ENCODE data around the gene CLDN7.
"Not testable (repeated sequence)": the region's sequence is repeated elsewhere in the genome, so short reads cannot be mapped to it uniquely, and the experiment has no call there.

CLDN7 gene

DNA sequence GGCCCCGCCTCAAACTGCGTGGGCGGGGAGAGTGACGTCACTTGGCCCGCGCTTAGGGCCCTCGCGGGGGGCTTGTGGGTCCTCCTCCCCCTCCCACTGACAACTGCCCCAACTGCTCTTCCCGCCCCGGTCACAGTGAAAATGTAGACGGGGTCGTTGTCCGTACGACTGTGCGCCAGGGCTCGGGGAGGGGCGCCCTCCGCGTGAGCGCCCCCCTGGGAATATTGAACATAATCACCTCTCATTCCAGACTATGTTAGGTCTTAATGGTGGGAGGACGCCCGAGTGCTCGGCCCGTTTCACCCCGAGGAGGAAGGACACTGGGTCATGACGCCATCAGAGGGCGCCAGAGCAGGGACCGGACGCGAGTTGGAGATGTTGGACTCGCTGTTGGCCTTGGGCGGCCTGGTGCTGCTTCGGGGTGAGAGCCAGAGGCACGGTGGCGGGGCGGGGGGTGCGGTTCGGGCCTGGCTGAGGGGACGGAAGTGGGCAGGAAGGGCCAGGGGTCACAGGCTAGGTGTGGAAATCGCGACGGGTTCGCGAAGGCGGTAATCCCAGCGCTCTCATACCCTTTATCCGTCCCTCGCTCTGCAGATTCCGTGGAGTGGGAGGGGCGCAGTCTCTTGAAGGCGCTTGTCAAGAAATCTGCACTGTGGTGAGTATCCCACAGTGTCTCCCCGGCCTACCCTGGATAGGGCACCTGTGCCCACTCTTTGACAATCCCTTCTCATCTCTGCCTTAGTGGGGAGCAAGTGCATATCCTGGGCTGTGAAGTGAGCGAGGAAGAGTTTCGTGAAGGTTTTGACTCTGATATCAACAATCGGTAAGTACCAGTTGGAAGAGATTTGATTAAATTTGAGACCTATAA, 9.9 kb downstream of the CLDN7 start, which contains the start of gene ELP5:
Gene ELP5, plus strand, starts transcription at position 40 of the 868 bp plus-strand sequence. Its CDS starts 336 bp downstream, at position 376.
- peak; percentile 92 to 94 for DNase-seq

DNA sequence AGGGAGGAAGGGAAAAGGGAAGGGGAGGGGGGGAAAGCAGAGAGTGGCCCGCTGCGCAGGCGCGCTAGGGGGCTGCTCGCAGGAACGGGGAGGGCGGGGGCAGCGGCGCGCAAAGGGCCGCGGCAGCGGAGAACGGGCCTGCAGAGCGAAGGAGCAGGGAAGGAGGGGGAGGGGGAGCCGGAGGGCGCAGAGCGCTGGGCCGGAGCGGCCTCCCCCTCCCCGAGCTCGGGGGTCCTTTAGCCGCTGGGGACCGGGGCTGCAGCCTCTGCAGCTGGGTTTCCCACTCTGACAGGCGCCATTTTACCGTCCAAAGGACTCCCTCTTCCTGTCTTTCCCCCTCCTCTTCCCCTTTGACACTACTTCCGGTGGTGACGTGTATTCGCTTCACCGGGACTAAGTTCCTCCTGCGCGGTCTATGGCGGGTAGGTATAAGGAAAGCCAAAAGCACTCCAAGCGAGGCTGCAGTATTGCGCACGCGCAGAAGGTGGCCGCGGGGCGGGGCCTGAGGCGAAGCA, 10.6 kb downstream of the CLDN7 start, which contains the start of gene CTDNEP1:
Gene CTDNEP1, minus strand, starts transcription at position 74 of the 515 bp plus-strand sequence. CDS start 438 bp downstream, outside the sequence.
- peak; percentile 97 to 98 for DNase-seq

DNA sequence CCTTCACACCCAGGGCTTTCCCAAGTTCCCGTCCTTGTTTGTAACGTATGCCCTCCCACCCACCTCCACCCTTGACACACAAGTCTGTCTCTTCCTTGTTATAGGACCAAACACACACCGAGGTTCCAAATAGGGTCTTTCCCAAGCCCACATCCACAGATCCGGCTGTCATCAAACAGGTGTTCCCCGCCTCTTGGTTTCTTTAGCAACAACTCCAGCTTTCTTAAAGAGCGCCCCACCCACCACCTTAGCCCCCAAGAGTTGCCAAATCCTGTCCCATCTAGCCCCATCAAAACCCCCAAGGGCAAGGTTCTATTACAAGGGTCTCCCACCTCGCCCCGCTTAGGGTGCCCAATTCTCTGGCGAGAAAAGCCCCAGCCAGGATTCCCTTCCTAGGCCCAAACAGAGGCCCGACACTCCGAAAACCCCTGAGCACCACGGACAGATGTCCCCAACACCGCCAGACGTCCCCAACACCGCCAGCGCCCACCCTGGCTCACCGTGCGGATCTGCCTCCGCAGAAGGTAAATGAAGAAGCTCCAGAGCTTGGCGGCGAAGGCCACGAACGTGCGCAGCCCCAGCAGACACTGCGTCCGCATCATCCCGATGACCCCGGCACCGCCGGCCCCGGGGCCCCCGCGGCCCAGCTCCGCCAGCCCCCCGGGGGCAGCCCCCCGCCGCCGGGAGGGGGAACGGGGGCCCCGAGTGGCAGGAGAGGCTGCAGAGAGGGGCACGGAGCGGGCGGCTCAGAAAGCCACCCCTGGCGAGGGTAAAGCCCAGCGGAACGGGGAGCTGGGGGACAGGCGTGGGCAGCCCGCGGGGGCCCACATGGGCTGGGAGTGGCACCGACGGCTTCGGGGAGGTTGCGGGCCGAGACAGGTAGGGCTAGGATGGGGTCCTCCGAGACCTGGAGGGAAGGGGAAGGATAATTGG, 11.3 kb downstream of the CLDN7 start:
- DNase-seq = no peak

DNA sequence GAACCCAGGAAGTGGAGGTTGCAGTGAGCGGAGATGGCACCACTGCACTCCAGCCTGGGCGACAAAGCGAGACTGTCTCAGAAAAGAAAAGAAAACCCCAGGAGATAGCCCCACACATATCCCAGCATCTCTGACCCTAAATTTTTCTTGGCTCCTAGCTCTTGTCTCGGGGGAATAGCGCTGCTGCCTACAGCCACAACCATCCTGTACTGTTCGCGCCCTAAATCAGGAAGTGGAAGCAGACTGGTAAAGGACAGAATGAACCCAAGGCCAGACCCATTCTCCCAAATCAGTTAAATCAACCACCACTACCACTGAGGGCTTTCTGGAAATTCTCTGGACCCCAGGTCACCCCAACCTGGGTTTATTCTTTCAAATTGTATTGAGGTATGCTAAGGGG, 12.4 kb downstream of the CLDN7 start:
- DNase-seq = no peak

DNA sequence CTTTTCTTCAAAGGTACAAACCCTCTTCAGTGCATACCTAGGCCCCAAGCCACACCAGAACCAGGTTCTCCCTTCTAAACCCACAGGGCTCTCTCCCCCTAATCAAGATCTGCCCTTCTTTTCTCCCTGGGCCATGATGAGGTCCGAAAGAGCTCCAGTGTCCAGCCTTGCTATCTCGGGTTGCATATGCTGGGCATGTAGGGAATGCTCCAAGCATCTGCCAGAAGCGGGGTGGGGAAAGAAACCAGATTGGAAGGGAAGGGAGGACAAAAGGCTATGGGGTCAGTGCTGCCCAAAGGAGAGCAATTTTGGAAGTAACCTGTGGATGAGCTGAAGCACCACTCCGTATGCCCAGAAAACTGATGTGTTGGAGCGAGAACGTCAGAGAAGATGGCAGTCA, 13.1 kb downstream of the CLDN7 start:
- no peak for DNase-seq

DNA sequence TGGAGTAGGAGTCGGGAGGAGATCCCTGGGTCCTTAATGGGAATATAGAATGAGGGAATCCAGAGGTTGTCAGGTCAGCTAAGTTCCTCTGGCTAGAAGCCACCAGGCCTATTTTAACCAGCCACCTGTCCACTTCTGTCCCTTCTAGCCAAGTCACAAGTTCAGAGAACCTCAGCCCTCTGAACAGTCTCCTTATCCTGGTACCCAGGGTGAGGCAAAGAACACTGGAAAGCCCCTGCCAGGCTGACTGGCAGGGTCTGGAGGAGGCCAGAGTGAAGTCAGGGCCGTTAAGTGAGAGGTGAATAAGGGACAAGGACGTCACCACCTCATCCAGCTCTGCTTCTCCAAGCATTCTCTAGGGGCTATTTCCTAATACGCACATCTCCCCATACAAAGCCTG, 13.5 kb downstream of the CLDN7 start:
- DNase-seq = no peak

DNA sequence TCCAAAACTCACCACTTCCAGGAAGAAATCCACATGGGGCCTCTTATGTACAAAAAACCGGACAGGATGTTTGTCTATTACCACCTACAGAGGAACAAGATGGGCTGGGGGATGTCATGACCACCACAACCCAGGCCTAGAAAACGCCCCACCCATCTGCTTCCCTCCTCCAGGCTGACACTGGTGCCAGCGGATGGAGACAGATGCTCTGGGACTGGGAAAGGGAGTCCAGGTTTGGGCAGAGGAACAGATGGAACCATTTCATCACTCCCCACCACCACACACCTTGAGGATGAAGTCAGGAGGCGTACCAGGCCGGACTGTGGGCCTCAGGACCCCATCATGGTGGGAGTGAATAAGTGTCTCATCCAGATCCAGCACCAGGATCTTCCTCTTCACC, 15.5 kb downstream of the CLDN7 start:
- DNase-seq = no peak

DNA sequence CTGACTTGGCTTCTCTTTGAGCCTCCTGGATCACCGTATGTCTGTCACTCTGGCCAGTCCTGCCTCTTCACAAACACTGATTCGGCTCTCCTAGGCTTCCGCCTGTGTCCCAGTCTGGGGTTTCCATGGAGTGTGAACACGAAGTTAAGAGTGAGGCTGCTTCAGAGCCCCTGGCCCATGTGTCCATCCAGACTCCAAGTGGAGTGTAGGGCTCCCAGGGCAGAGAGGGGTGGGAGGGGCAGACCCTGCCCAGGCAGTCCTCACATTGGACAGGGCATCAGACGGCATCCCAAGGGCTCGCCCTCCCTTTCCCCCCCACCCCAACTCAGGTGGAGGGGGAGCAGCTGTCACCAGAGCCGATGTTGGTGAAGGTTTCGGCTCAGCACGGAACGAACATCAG, 18.4 kb downstream of the CLDN7 start:
- DNase-seq = not testable (repeated sequence)

DNA sequence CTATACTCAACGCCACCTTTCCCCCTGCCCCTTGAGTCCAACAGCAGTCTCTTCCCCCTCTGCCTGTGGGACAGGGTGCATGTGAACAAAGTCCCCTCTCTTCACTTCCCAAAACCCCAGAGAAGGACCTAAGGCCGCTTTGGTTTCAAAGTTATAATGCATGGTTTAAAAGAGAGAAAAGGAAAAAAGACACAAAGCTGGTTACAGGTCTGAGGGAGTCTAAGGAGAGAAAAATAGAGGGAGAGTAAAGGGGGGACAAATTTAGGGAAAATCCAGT, 18.9 kb downstream of the CLDN7 start:
- DNase-seq = no peak

DNA sequence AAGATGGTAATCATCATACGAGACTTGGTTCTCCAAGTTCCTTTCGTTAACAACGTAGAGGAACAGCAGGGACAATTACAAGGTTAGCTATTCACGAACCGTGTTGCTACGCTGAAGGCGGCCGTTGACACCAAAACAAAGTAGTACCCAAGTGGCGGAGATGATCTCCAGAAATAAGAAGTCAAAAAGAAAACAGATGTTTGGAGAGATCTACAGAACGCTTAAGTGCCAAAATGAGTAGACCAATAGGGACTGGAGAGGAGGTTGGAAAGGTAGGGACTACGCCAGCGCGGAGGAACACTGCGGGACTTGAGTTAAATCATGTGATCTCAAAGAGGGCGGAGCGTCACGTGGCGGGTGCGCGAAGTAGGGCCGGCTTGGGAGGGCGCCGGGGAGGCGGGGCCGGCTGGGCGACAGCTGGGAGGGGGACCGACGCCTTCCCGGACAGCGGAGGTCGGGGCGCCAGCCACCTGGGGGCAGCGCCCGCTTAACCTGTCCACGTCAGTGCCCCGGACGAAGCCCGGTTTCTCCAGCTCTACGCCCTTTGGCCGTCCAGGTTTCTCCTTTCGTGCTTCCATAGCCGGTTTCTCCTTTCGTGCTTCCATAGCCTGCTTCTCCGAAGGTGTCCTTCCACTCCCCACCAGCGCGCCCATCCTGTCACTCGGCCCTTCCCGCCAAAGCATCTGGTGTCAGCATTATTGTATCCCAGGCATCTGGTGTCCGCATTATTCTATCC, 19.4 kb downstream of the CLDN7 start:
- peak; percentile 93 to 95 for DNase-seq

DNA sequence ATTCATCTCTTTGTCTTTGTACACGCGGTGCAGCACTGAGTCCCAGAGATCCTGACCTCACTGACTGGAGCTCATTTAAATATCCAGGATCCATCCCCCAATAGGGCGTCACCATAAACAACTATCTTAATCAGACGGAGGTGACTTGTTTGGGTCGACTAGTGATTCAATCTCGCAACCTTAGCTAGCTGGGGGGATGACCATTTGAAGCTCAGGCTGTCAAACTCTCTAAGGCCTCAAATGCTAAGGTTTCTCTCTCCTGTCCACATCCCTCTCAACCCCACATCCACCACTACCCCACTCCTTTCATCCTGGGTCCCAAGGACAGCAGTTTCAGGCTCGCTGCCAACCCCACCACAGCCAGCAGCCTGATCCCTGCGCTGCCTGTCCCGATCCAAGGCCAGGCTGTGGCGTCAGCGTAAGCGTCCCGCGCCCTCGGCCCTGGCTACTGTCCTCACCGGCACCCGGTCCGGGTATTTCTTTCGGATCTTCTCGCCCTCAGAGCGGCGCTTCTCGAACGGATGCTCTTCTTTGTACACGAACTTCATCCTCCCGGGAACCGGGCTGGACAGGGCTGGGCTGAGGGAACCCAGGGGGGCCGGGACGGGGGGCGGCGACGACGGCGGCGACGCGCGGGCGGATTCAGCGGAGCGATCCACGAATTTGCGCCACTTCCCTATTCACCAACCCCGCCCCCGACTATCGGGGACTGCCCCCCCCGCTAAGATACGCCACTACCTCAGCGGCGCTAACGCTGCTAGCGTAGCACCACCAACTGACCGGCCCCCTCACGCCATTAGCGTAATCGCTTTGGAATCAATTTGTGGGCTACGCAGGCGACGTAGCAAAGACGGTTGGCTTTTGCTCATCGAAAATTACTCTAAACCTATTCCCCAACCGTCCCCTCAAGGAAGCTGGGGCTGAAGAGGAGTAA, 20.2 kb downstream of the CLDN7 start, which contains the start of gene GABARAP:
Gene GABARAP, minus strand, starts transcription at position 667 of the 934 bp plus-strand sequence. Its CDS starts 119 bp downstream, at position 548.
- DNase-seq = peak; percentile 94 to 96

DNA sequence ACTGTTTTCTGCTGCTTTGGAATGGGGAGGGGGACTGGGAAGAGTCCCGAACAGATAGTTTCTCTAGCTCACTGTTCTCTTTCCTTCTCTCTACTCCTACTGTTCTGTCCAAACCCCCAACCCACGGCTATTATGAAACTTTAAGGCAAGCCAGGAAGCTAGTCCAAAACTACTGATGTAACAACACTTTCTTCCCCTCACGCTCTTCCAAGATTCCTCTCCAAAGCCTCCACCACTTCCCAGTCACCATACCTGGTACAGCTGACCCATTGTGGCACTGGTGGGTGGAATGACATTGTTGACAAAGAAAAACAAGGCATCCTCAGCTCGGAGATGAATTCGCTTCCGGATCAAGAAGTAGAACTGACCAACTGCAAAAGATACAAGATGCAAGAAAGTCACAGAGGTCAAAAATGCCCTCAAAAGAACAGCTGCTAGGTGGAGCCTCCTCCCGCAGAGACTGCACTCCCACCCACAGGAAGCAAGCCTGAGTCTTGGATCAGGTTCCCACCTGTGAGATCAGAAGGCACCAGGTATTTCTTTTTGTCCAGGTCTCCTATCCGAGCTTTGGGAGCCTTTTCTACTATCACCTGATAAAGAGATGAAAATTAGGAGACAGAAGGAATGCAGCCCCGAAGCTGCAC, 21.1 kb downstream of the CLDN7 start:
- no peak for DNase-seq

DNA sequence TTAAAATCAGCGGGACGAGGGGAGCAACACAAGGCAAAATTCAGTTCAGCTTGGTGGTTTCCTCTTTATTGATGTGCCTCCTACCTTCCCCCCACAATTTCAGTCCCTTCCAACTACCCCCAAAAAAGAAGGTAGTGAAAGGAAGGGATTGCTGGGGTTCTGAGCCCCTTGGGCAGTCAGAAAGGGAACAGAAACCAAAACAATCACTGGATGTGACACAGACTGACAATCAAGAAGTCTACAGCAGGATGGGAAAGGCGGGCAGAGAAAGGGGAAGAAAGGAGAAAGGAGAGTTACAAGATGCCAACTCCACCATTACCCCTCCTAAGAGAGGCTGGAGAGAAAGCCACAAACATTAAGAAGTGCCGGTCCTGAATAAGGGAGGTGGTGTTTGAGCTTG, 21.9 kb downstream of the CLDN7 start:
- DNase-seq = no peak

DNA sequence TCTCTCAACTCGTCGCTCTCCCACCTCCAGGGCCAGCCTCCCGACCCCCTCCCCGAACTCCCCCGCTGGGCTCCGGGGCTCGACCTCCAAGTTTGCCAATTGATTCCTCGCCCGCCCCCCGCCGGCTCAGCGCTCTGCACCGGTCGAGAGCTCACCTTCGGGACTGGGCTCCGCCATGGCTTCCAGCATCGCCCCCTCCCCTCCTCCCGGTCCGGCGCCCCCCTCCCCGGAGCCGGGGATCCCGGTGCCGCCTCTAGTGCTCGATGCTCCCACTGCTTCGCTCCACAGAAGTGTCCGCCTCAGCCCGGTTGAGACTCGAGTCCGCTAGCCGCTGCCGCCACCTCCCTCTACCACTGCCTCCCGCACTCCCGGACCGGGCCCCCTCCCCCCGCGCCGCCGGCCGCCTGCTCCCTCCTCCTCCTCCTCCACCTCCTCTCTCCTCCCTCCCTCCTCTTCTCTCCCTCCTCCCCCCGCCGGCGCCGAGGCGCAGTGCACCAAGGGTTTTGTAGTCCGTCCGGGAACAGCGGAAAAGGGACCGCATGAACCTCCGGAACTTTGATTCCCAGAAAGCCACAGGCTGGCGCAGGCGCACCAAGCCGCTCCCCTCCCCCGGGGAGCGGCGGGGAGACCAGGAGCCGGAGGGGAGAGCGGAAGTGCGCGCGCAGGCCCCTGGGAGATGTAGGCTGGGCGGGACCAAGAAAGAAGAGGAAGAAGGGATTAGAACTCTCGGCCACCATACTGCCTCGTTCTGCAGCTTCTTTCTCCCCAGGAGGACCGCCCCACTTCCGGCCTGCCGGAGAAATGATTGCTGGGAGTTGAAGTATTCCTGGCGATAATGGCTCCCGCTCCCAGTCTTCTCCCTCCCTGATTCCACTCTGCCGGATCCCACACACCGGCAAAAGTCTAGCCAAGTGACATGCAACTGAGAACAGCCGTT, 22.9 kb downstream of the CLDN7 start, which contains the start of gene PHF23:
Gene PHF23, minus strand, starts transcription at position 367 of the 937 bp plus-strand sequence. Its CDS starts 178 bp downstream, at position 189.
- peak; percentile 98 for DNase-seq

DNA sequence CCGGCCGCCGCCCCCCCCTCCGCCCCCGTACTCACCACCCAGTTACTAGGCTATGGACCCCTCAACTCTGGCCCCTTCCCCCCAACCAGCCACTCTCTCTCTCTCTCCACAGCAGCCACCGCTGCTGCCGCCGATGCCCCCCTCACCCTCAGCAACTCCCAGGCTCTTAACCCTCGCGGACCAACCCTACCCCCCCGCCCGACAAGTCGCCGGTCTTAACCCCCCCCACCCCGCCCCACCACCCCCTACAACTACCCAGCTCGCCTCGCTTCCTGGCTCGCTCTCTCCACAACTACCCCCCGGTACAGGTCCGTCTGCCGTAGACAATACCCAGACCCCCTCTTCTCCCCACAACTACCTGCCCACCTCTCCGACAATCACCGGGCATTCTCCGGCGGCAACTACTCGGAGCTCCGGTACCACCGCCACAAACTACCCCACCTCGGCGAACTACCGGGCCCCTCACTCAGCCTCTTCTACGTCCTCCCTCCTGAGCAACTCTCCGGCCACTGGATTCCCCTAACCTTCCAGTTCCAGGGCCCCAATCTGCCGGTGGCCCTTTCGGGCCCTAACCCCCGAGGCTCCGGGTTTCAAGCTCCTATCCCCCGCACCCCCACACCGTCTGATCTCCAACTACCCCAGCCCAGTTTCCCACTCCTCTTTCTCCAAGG, 23.7 kb downstream of the CLDN7 start:
- DNase-seq = no peak

DNA sequence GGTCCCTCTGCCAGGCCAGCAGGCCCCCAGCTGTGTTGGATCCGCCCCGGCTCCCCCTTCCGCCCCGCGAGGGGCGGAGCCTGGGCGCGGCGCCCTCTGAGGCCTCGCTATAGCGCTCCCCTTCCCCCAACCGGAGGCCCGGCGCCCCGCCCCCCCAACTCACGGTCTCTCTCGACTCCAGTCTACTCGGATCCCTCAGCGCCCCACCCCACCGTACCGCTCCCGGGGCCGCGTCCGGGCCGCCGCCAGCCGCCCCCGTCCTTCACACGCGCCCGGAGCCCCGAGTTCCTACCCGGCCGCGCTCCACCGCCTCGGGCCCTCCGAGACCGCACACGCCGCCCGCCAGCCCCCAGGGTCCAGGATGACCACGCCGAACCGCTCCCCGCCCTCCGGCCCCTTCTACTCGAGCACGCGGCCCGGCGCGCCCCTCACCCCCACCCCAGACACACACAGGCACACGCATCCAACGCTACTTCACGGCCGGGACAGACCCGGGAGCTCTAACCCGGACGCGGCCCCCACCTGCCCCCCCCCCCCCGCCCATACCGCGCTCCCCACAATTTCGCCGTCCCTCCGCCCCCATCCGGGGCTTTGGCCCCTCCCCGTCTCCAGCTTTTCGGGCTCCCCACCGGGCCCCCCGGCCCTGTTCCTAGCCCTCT, 24.4 kb downstream of the CLDN7 start:
- DNase-seq = peak; percentile 90 to 91

DNA sequence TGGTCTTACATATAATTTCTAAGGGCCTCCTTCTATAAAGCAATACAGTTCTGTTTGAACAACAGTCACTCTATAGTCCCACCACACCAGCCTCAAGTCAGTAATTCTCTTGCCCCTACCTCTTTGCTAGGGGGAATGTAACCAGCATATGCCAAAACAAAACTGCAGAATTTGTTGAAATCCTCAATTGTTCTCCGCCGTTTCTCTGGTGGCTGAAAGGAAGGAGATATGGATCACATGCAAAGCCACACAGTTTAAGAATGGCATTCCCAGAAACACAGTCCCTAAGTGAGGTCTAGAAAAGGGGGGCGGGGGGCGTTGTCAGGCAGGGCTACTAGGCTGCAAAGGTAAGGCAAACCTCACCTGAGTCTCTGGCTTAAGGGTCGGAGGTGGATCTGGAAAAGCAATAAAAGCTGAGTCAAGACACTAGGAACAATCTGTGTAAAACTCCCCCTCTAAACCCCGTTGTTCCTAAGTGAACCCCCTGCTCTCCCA, 25.0 kb downstream of the CLDN7 start:
- DNase-seq = no peak

DNA sequence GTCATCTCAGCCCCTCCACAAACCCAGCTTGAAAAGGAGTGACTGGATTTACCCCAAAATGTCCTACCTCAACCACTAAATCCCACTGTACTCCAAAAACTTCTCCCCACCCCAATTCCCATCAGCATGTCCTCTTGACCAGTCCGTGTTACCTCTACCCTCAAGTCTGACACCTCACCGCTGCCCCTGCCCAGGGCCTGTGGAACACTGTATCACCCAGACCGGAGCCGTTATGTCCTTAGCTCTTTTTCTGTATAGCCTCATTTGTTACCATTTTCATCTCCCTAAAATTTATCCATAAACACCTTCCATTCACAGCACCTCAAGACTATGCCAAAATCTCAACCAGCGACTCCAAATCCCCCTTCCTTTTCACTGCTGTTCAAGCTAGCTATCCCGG, 25.5 kb downstream of the CLDN7 start:
- no peak for DNase-seq
